ENCODE measurements around the gene GID8. TPM values are rescaled to one million over a fixed set of nuclear protein-coding genes. Genes with fewer than 3 reads are reported as not detected.

GID8 gene
- total and polyA plus RNA-seq, 2 of the 4 experiments (the other 2 are of a cell fraction): 21.5 to 33.9 TPM

GRCh38 chr20:62918831-62919230 lies 19.1 kb upstream of the GID8 start:
- H3K14ac ChIP-seq (replicated peaks; ENCODE audit: low read depth, low read length): no peak overlapping the region
- intact Hi-C loops (cut with micrococcal nuclease): loop anchor here (5.0 kb wide), 1 partner anchor 57 kb away; the partner anchor contains the start of gene TCFL5
- H3K9me1 ChIP-seq (ENCODE audit: insufficient read depth, low read length): peaks cover 23% of the 10 kb centered on the region
- no peak overlapping the region for H2BK5ac ChIP-seq (ENCODE audit: low read depth, low read length, poor library complexity, severe bottlenecking)
- H3K9me3 ChIP-seq (ENCODE audit: control insufficient read depth, insufficient read depth, low read length): no peaks in the 10 kb centered on the region
- no peak overlapping the region for H3K4me3 ChIP-seq (ENCODE audit: insufficient read depth, low read depth, low read length)
- H2AK5ac ChIP-seq (ENCODE audit: low read depth, low read length): no peak overlapping the region
- no peak overlapping the region for H2BK15ac ChIP-seq (ENCODE audit: low read depth, low read length)
- no peak overlapping the region for H3K9ac ChIP-seq (ENCODE audit: low read depth, low read length)
- H3K4ac ChIP-seq (ENCODE audit: low read depth, low read length): no peak overlapping the region
- no peak overlapping the region for H2AFZ ChIP-seq (replicated peaks; ENCODE audit: low read length, poor library complexity)
- H4K5ac ChIP-seq (ENCODE audit: low read depth, low read length): no peak overlapping the region
- no peaks in the 10 kb centered on the region for H3K36me3 ChIP-seq (ENCODE audit: control insufficient read depth, insufficient read depth, low read length)
- no peak overlapping the region for H3K4me2 ChIP-seq (ENCODE audit: low read depth, low read length)
- no peak overlapping the region for H2BK120ac ChIP-seq (ENCODE audit: low read depth, low read length)
- H4K20me1 ChIP-seq (ENCODE audit: insufficient read depth, low read length): peaks cover 97% of the 10 kb centered on the region
- no peak overlapping the region for H4K91ac ChIP-seq (ENCODE audit: insufficient read depth, low read depth, low read length)
- no peak for TF ChIP-seq NFE2L2 (IDR thresholded peaks at IDR 0.05; ENCODE audit: low read depth, low read length)
- TF ChIP-seq USF2 (IDR thresholded peaks at IDR 0.05; ENCODE audit: low read depth, low read length): no peak
- no peak for TF ChIP-seq RFX5 (IDR thresholded peaks at IDR 0.05; ENCODE audit: low read depth, low read length)
- no peak for TF ChIP-seq CHD1 (IDR thresholded peaks at IDR 0.05; ENCODE audit: low read depth, low read length)
- no peak for TF ChIP-seq CEBPB (IDR thresholded peaks at IDR 0.05; ENCODE audit: low read depth, low read length)
- TF ChIP-seq FOS (IDR thresholded peaks at IDR 0.05; ENCODE audit: low read depth, low read length): no peak
- TF ChIP-seq BHLHE40 (IDR thresholded peaks at IDR 0.05; ENCODE audit: low read depth, low read length): no peak
- WGBS, 2 experiments (ENCODE audit: extremely low coverage in 2 of 2, insufficient read length in 1 of 2): 78% methylated on average over 5 of the region's 6 CpGs; no CpG with 5 or more reads in 1 of the 2 experiments
- in situ Hi-C loops (cut with MboI; ENCODE audit: low sequenced_read_pairs): no loop called here
- no peak overlapping the region for H4K8ac ChIP-seq (ENCODE audit: low read depth in 2 of 2, low read length in 2 of 2)
- no peak overlapping the region for H3K27ac ChIP-seq (ENCODE audit: insufficient read depth, low read length)
- H3K23ac ChIP-seq (ENCODE audit: low read depth, low read length): no peak overlapping the region
- dilution Hi-C loops (cut with HindIII; ENCODE audit: low sequenced_read_pairs, unreplicated experiment): no loop called here
- BruUV-seq (replicated peaks): no TSS peak
- CTCF ChIA-PET: interaction anchor here (4.3 kb wide), 1 partner anchor 11 kb away, joined by 12 read pairs; no protein-coding TSS in a partner anchor
- H3K56ac ChIP-seq (ENCODE audit: extremely low read depth, insufficient read depth, low read length): no peak overlapping the region
- DNase-seq: no peak
- peaks cover 20% of the 10 kb centered on the region; the same call in 1 of the 2 replicates for H3K4me1 ChIP-seq (ENCODE audit: control insufficient read depth, insufficient read depth, low read length)
- no peak overlapping the region for H2AK9ac ChIP-seq (replicated peaks; ENCODE audit: low read depth, low read length, poor library complexity)
- no peak for ATAC-seq (ENCODE audit: low read depth)
- H3K27me3 ChIP-seq (ENCODE audit: control insufficient read depth, insufficient read depth, low read length): no peaks in the 10 kb centered on the region
- no peak overlapping the region for H2BK20ac ChIP-seq (ENCODE audit: low read depth, low read length)
- POLR2A ChIA-PET (ENCODE audit: unreplicated experiment): no interaction called here
- H3K79me1 ChIP-seq (ENCODE audit: low read depth in 1 of 2, low read length in 2 of 2): peaks cover 0 to 78% of the 10 kb centered on the region in 2 experiments; a peak in 2 of 4 replicates
- H3K18ac ChIP-seq (ENCODE audit: low read depth, low read length): no peak overlapping the region

Data from IMR-90 (cell line).